Measurements from ENCODE around the gene CAPN12.

The CAPN12 gene

DNA sequence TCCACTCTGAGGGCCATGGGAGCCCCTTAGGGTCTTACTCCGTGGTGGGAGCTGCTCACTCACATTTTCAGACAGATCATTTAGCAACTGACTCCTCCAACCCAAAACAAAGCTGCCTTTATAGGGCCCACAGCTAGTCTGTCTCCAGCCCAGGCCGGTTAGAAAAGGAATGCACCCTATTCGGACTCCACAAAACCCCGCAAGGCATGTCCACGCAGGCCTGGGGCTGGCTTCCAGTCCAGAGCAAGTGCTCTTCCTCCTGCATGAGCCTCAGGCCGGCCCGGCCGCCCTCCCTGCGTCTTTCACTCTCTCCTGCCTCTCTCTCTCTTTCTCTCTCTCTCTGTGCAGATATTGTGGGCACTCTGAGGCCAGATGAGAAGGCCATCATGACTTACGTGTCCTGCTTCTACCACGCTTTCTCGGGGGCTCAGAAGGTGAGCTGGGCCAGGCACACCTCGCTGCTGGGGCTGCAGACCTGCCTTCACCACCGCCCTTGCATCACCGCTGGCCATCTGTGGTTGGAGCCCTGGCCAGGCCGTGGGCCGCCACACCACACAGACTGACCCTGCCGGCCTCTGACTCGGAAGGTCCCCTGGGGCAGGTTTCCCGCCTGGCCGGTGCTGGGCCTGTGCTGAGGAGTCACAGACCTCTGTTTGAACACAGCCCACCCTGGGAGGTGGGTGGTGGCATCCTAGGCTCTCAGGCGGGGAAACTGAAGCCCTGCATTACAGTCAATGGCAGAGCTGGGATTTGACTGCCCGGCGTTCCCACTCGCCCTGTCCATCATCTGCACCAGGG is 33.1 kb downstream of the CAPN12 start:
- DNase-seq (ENCODE audit: low read depth) = no peak

DNA sequence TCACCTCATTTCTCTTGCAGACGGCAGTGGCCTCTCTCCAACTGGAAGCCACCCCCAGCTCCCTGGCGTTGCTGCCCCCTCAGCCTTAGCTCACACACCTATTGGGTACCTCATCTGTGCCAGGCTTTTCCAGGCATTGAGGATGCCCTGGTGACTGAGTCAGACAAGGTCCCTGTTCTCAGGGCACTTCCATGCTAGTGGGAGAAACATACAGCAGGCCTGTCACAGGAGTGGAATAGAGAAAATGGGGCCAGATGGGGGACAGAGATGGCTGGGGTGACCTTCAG is 33.9 kb downstream of the CAPN12 start:
- no peak for DNase-seq (ENCODE audit: low read depth)

DNA sequence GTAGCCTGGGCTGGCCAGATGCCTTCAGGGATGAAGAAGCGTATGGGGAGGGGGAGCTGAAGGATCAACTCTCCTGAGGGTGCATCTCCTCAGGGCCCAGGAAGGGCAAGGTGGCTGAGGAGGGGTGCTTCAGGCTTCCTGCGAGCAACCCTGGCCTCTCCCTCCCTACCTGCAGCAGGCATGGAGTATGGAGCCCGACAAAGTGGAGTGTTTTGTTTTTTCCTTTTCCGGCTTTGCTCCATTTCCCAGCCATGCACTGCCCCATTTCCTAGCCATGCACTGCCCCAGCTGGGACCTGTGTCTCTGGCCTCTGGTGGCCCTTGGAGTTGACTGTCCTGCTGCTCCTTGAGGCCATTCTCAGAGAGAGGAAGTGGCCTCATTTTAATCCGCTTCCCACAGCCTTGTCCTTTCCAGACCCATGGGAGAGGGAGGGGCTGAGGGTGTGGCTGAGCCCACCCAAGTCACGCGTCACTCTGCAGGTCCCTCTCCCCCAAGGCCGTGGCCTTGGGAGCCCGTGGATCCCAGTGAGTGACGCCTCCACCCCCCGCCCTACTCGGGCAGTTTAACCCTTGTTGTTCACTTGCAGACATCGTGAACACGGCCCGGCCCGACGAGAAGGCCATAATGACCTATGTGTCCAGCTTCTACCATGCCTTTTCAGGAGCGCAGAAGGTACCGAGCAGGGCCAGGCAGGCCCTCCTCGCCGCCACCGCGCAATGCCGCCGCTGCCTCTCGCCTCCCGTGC is 34.4 kb downstream of the CAPN12 start:
- DNase-seq (ENCODE audit: low read depth) = no peak

DNA sequence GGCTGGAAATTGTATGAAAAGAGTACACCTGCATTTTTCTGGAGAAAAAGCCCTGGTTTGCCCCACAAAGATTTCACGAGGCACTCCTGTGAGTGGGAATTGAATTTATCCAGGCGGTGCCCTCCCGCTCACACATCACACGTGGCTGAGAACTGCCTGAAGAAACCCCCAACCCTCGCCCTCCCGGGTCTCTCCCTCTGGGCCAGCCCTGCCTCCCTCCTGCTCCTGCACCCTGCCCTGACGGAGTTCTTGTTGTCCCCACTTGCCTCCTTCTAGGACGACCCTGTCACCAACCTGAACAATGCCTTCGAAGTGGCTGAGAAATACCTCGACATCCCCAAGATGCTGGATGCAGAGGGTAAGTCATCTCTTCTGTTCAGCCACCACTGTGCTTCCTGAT is 35.2 kb downstream of the CAPN12 start:
- DNase-seq (ENCODE audit: low read depth) = no peak

DNA sequence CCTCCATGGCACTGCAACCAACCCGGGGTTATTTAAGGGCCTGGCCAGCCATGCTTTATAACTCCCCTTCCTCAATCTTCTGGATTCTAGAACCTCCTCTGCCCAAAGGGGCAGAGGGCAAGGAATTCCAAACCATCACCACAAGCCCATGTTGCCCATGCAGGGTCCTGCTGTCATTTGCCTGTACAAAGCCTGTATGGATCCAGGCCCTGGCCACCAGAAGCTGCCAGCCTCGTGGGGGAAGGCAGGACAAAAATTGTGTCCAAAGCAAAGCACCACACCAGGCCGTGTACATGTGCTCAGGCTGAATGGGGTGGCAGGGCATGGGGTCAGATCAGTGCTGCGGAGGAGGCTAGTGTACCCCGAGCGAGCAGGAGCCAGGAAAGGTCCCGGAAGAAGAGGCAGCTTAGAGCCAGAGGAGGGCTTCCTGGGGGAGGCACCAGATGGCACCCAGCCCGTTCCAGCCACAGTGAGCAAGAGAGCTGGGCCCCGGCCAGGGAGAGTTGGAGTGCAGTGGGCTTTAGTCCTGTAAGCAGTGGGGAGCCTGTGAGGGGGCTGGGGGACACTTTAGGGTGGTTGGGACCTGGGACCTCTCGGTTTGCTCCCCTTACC is 35.8 kb downstream of the CAPN12 start:
- DNase-seq (ENCODE audit: low read depth) = no peak

DNA sequence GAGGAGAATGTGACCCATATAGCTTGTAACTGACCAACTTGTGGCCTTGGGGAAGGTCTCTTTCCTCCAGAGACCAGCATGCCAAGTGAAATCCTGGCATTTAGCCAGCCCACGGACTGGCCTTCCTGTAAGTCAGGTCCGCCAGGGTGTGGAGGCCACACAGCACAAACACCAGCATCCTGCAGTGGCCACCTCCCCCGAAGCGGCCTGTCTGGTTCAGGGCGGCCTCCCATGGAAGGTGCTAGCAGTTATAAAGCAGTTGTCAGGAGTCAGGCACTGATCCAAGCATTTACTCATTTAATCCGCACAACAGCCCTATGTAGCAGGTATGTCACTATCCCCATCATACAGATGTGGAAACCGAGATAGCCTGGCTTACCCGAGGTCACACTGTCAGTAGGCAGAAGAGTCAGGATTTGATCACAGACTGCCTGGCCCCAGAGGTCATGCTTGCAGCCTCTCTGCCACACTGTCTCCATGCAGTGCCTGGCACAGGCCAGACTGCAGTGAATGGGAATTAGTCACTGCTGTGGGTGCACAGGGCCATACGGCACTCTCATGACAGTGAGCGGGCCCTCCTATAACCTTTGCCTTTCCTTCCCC is 36.7 kb downstream of the CAPN12 start:
- no peak for DNase-seq (ENCODE audit: low read depth)

DNA sequence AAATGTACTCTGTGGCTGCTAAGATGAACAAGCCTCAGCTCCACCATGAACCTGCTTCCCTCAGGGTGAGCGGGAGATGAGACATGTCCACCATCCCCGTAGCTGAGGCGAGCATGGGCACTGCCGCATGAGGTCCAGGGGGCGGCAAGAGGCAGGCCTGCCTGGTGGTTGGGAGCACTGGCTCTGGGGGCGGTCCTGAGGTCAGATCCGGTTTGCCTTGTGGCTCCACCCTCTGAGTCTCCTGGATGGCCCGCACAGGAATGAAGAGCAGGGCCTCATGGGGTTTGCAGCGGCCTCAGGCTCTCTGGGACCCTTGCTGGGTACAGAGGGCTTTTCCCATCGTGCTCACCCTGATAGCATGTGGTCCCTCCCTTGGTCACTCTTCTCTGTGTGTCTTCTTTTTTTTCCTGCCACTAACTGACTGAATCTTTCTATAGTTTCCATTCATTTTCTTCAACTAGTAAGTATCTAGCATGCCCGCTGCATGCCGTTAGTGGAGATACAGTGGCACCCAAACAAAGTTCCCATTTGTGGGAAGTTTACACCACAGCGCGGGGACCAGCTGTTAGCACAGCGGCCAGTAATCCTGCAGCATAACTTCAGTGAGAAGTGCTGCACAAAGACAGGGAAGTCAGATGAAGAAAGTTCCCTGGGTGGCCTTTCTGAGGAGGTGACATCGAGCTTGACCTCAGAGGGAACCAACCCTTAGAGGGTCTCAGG is 37.3 kb downstream of the CAPN12 start:
- no peak for DNase-seq (ENCODE audit: low read depth)

DNA sequence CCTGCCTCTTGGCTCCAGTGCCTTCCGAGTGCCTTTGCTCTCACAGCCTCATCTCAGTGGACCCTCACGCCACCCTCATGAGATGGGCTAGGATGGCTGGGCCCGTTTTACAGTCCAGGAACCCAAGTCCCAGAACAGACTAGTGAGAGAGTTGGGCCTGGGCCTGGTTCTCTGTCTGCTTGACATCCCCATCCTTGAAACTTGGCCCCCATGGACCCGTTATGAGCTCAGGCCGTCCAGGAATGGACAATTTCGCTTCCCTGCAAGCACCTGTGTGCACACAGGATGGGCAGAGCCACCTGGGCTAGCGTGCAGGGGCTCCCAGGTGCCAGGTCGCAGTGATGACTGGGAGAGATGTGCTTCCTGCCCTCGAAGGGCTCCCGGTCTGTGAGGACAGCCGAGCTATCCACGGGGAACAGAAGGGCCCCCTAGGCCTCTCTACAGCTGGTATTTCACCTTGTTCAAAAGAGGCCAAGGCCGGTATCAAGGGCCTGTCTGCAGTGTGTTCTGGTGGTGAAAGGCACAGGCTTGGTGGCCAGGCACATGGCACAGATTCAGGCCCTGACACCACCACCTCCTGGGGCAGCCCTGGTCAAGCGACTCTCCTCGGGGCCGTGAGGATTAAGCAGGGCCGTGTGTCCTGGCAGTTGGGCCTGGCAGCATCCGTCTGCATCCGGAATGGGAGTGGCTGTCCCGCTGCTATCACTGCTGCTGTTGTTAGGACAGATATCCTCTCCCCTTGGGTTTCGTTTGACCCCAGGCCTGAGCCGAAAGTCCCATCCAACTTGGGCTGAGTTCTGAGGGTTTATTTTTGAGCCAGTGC is 38.9 kb downstream of the CAPN12 start:
- DNase-seq (ENCODE audit: low read depth) = no peak

DNA sequence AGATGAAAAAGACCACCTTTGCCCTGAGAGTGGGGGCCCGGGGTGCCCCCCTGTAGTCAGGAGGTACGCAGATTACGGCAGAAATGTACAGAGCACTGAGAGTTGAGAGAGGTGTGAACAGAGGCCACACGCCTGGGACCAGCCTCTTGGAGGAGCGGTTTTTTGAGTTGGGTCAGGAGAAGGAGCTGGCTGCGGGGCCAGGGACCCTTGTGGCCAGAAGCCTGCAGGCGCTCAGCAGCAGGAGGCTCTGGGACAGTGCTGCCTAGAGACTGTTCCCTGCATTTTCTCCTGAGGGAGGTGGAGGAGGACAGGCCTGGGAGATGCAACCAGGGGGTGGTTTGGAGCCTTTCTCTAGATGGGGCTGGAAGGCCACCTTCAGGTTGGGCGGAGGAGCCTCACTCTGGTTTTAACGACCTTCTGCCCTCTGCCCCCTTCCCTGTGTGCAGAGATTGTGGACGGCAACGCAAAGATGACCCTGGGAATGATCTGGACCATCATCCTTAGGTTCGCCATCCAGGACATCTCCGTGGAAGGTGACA is 39.7 kb downstream of the CAPN12 start:
- DNase-seq (ENCODE audit: low read depth) = no peak

DNA sequence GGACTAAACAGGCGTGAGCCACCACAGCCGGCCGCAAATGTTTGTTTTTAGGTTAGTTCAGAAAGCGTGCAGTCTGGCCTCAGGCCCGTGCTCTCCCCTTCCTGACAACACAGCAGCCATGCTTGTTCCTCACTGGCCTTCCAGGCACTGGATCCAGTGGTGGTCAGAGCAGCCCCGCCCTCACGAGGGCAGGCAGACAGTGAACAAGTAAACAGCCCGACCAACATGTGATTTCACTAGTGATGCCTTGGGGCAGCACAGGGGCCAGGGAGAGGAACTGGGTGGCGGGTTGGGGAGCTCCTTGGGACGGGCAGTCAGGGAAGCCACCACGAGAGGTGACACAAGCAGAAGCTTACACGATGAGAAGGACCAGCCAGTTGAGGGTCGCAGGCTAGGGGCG is 40.8 kb downstream of the CAPN12 start:
- DNase-seq (ENCODE audit: low read depth) = no peak

DNA sequence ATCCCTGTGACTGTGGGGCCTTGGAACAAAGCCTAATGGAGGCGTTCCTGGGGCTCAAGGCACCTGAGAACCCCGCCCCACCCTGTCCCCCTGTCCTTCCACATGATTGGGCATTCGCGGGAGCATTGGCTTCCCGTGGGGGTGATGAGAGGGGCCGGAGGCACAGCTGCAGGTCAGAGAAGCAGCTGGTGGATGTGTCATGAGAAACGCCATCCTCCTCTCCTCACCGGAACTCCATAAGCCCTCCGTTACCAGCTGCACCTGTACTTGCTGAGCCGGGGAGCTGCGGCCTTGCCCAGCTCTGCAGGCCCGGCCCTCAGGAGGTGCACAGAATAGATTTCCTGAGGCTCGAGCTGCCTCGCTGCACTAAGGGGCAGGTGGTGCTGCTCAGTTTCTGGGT is 42.0 kb downstream of the CAPN12 start:
- no peak for DNase-seq (ENCODE audit: low read depth)

DNA sequence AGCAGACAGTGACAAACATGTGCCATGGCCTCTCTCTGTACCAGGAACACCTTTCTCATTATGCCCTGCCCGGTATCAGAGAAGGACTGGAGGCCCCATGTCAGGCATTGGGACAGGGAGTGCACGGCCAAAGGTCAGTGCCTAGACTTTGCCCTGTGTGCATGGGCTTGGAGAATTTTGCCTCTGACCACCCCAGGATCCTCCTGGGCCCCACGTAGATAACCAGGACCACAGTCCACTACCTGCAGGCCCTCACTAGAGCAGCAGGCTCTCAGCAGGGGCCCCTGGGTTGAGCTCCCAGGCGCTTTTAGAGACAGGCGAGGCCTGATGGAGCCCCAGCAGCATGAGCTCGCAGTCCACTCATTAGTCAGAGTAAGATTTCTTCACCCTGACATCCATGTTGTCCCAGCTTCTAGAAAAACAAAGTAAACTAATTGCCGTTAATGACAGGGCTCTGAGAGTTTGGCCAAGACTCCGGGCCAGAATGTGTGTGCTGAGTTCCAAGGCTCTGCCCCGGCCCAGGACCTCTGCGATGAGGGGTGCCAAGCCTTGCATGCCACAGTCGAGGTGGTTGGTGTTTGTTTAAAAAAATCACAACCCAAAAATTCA is 42.7 kb downstream of the CAPN12 start:
- DNase-seq (ENCODE audit: low read depth) = no peak

DNA sequence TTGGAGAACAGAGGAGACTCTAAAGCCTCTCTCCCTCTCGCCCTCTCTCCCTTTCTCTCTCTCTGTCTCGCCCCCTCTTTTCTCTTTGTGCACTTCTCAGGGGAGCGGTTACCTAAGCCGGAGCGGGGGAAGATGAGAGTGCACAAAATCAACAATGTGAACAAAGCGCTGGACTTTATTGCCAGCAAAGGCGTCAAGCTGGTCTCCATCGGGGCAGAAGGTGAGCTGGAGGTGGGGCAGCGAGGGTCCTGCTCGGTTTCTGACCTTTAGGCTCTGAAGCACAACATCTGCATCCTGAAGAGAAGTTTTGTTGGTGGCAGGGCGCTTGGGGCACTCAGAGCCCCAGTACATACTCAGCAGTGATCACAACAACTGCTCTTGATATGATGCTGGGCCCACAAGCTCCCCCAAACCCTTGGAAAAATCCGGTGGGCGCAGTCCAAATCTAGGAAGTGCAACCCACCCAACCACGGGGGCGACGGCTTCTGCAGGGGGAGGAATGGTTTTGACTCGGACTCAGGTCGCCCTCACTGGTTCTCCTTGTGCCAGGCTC is 43.3 kb downstream of the CAPN12 start:
- no peak for DNase-seq (ENCODE audit: low read depth)

DNA sequence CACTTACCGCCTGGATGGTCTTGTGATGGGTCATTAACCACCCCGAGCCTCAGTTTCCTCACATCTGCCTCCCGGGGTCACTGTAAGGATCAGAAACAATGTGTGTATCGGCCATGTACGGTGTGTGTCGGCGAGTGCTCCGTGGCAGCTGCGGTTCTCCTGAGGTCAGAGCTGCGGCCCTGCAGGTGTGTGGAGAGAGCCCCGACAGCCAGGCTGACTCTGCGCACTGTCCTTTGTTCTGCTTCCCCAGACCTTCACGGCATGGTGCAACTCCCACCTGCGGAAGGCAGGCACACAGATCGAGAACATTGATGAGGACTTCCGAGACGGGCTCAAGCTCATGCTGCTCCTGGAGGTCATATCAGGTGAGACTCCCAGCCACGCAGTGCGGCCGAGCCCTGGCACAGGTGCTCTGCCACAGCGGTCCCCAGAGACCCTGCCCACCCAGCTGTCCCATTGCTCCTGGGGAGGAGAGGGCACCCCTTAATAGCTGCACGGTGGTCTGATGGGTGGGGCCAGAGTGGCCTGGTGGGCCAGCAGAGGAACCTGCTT is 43.8 kb downstream of the CAPN12 start:
- DNase-seq (ENCODE audit: low read depth) = no peak

DNA sequence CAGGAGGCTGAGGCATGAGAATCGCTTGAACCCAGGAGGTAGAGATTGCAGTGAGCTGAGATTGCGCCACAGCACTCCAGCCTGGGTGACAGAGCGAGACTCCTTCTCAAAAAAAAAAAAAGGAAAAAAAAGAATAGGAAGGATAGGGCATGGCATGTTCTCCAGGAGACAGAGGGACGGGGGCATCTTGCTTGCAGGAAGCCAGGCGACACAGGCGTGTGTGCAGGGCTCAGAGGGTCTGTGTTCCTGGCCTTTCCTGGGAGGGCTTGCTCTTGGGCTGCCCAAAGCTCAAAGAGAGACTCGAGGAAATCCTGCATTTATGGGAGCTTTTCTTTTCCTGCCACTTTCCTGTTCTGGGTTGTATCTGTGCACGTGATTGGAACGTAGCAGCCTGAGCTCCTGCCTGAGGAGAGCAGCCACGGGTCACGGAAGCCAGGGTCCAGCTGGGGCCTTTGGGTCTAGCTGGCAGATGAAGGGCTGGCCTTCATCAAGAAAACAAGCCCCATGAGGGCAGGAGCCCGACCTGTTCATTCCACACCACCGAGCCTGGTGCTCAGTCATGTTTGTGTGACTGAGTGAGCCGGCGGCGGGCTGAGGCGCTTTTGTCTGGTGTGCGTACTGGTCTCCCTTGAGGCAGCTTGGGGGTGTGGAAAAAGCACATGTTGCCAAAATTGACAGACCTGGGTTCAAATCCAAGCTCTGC is 44.5 kb downstream of the CAPN12 start:
- no peak for DNase-seq (ENCODE audit: low read depth)

DNA sequence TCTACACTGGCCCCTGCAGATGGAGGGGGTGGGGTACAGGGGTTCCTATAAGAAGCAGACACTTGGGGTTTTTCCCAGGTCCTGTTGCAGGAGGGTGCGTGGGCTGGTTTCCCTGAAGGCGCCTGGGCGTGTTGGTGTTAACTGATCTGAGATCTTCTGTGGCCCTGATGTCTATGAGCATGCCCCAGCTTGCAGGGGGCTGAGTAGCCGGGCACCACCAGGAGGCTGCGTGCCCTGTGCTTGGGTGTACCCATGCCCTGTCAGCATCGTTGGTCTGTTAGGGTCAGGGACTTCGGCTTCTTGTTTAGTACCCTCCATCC is 45.3 kb downstream of the CAPN12 start:
- no peak for DNase-seq (ENCODE audit: low read depth)

DNA sequence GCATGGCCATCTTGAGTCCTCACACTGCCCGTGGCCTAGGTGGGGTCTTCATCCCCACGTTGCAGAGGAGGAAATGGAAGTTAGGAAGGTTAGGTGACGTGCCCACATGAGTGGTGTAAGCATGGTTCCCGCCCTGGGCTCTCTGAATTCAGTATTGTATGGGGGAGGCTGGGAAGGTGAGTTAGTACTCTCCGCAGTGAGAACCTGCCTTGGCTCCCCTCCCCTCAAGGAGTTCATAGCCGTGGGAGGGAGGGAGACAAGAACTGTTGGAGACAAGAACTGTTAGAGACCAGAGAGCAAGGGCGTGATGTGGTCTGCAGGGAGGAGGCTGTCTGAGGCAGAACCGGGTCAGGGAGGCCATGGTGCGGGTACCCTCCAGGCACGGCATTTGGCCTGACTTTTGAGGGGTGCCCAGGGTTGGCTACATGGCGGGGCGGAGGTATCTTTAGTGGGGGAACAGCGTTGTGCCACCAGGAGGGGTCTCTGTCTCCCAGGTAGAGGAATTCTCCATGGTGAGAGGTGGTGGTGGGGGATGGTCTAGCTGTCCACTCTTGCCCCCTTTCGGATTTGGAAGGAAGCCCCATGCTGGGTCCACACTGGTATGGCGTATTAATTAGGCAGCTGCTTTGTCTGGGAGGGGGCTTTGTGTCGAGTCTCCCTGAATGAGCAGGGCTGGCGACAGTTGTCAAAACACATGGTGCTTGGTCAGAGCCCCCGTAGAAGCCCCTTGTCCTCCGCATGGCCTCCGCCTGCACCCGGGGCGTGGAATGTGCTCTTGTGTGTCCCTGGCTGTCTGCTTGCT is 45.8 kb downstream of the CAPN12 start:
- no peak for DNase-seq (ENCODE audit: low read depth)

DNA sequence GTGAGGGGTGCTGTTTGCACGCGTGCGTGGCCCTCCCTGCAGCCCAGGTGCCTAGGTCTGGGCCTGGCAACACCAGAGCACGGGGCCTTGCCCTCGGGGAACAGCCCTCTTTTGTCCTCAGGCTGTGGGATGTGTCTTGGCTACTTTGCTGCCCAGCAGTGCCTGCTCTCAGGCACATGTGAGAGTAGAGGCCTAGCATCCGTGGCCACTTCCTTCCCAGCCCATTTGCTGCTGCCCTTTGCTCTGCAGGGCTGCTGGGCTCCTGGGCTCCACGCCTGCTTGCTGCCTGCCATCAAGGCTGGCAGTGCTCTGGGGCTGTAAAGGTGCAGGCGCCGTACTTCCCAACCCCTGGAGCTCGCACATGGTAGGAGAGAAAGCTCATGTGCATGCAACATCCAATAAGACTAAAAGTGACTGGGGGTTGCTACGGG is 46.6 kb downstream of the CAPN12 start:
- no peak for DNase-seq (ENCODE audit: low read depth)

DNA sequence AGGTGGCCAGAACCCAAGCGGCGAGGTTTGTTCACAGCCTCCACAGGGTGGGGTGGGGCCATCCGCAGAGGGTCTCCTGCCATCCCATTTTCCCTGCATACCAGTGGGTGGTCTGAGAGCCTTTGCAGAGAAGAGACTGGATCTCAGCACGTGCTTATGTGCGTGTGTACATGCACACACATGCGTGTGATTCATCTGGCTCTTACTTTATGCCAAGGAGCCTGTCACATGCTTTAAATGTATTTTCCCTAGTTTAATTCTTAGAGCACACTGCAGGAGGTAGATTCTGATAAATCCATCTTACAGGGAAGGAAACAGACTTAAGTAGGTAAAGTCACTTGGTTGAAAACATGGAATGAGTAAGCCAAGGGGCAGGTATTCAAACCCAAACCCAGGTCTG is 47.1 kb downstream of the CAPN12 start:
- DNase-seq (ENCODE audit: low read depth) = no peak
